Cortex of kidney (tissue), 1 donor: ENCODE data around the gene FCRLB.
"Not testable (repeated sequence)": the region's sequence is repeated elsewhere in the genome, so short reads cannot be mapped to it uniquely, and the experiment has no call there.

Source experiments
- DNase-seq: peaks from one replicate; lab custom pipeline; 2025; lab: John Stamatoyannopoulos, UW

FCRLB gene, protein sequence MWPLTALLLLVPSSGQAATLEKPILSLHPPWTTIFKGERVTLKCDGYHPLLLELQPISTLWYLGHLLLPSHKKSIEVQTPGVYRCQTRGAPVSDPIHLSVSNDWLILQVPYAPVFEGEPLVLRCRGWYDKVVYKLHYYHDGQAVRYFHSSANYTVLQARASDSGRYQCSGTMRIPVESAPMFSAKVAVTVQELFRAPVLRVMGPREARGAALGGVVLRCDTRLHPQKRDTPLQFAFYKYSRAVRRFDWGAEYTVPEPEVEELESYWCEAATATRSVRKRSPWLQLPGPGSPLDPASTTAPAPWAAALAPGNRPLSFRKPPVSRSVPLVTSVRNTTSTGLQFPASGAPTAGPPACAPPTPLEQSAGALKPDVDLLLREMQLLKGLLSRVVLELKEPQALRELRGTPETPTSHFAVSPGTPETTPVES

DNA sequence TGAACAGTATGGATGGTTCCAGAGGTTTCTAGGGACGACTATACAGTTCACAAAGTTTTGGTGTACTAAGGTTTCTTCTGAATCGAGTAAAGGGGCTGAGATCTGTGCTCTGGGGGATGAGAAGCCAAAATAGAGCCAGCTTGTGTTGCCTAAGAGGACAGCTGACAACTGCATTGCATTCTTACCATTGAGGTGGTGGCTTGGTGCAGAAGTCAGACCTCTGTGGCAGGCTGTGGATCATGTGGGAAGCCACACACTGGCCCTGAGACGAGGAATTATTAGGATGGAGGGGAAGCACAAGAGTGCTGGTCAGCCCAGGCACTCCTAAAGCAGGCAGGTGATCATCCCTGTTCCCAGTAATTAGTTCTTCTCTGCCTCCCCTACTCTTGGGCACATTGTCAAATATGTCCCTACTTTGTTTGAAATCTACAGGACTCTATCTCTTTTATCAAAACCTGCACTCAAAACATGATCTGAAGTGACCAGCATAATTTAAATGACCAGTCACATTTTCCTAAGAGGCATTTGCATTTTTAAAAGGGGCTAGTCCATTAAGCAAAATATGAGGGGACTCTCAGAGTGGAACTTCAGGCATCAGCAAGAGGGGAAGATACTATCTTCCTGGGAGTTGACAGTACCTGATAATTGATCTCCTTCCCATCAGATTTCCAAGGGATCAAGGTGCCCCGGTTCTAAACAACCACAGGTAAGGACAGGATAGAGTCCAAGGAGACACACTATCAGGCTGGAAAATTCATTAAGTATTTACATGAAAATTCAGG lies at the start of gene FCRLB:
Gene FCRLB, plus strand, starts transcription at position 589 of the 782 bp plus-strand sequence. CDS start 1,129 bp downstream, outside the sequence.
- DNase-seq = no peak

DNA sequence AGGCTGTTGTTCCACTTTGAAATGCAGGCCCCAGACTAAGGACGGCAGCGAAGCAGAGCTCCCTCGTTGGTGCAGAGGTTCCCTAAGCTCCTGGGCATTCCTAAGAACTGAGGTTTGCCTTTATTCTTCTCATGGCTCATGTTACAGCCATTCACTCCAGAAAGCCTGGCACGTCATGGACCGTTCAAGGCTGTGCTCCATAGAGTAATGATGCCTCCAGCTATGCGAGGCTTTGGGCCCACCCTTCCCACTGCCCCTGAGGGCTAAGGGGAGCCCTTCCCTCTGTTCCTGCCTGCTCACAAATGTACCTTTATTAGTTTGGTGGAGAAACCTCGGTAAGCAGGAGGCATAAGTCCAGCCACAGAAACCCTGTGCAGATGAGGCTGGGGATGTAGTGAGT lies 47.9 kb upstream of the FCRLB start:
- not testable (repeated sequence) for DNase-seq

DNA sequence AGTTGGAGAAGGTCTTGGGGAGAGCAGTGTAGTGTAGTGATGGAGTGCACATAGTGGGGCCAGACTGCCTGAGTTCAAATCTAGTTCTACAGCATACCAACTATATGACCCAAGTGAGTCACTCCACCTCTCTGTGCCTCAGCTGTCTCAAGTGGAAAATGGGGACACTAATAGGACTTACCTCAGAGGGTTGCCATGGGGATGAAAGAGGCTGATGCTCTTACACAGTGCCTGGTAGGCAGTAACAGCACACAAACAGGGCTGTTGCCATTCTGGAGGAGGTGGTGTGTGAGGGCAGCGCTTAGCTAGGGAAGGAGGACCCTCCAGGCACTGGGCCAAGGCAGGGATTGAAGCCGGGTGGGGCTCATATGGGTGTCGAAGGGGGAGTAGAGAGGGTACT lies 46.9 kb upstream of the FCRLB start:
- DNase-seq = not testable (repeated sequence)

GRCh38 chr1:161674908-161675307 lies 46.4 kb upstream of the FCRLB start:
- DNase-seq = not testable (repeated sequence)

DNA sequence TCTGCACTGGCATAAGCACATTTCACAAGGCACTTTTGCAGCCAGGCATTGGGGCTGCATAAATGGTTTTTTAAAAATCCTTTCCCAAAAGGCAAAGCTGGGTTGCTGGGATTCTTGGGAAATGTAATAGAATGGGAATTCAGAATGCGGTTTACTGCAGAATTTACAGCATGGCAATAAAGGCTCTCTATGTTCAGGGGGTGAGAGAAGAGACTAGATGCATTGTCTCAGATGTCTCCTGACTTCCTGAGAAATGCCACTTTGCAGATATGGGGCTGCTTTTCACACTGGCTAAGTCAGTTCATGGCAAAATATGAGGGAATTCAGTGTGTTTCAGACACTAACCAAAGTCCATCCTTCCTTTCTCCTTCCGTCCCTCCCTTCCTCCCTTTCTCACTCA lies 44.9 kb upstream of the FCRLB start:
- DNase-seq = no peak

DNA sequence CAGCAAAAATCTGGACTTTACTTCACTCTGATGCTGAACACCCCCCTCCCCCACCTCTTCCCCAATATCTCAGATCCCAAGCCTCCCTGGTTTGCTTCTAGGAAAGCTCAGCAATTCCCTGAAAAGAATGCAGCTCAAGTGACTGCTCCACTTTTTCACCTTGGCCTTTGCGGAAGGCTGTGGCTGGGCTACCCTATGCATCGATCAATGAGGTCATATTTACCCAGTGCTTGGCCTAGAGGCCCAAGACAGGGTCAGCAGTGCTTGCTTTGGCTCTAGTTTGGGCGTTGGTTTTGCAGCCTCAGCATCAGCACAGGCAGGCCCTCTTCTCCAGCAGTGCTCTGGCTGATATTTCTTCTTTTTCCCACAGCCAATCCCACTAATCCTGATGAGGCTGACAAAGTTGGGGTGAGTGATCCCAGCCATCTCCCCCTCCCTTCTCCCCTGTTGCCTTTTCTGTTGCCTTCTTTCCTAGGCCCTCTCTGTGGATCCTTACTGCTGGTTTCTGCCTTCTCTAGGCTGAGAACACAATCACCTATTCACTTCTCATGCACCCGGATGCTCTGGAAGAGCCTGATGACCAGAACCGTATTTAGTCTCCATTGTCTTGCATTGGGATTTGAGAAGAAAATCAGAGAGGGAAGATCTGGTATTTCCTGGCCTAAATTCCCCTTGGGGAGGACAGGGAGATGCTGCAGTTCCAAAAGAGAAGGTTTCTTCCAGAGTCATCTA lies 44.2 kb upstream of the FCRLB start:
- DNase-seq = no peak

DNA sequence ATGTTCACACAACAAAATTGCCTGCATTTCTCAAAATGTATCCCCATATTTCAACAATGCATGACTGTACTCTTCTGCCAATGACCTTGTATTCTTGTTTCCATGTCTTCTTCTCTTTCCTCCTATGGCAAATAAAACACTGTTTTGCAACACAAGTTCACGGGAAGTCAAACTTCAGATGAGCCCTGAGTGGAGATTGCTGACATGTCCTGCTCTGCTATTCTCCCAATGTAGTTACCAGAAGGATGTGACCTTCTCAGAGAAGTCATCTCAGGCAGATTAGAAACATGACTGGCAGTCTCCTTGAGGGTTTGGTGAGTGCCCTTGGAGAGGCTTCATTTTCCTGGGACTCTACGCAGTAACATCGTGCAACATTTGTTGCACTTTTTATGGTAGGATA lies 42.8 kb upstream of the FCRLB start:
- DNase-seq = no peak

- DNase-seq = no peak
Measured at GRCh38 chr1:161681879-161682278, 39.5 kb upstream of the FCRLB start.

DNA sequence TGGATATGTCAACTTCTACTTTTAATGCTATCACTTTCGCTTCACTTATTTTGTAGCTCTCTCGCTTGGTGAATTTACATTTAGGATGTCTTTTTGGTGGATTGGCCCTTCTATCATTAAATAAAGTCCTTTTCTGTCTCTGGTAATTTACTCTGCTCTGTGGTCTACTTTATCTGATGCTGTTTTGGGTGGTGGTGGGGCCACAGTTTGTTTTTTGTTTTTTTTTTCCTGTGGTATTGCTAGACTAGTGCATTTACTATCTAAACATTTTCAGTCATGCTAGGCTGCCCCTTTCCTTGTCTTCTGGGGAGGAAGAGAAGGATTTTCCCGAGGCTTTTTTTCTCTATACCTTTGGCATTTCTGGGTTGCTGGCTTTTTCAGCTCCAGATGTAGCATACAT lies 32.4 kb upstream of the FCRLB start:
- DNase-seq = no peak

DNA sequence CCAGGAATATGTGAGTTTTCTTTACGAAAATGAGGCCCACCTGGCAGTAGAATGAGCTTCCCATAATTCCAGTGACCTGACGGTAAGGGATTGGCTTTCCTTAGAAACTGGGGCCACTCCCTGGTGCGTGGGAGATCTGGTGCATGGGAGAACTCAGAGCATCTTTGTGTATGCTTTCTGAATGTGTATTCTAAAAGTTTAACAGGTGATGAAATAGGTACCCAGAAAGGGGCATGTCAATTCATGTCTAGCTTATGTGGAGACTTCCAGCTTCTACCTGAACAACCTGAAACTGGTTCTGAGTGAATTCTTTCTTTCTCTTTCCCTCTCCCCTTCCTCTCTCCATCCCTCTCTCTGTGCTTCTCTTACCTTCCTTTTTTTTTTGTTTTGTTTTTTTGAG lies 29.5 kb upstream of the FCRLB start:
- no peak for DNase-seq

GRCh38 chr1:161693020-161693712 lies 28.2 kb upstream of the FCRLB start:
- DNase-seq = not testable (repeated sequence)

DNA sequence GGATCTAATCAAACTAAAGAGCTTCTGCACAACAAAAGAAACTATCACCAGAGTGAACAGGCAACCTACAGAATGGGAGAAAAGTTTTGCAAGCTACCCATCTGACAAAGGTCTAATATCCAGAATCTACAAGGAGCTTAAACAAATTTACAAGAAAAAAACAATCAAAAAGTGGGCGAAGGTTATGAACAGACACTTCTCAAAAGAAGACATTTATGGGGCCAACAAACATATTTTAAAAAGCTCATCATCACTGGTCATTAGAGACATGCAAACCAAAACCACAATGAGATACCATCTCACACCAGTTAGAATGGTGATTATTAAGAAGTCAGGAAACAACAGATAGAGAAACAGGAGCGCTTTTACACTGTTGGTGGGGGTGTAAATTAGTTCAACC lies 23.0 kb upstream of the FCRLB start:
- DNase-seq = not testable (repeated sequence)

DNA sequence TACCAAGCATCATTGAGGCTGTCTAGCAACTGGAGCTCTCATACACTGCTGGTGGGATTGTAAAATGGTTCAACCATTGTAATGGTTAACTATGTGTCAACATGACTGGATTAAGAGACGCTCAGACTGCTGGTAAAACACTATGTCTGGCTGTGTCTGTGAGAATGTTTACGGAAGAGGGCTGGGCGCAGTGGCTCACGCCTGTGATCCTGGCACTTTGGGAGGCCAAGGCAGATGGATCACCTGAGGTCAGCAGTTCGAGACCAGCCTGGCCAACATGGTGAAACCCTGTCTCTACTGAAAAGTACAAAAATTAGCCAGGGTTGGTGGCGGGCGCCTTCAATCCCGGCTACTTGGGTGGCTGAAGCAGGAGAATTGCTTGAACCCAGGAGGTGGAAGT lies 19.1 kb upstream of the FCRLB start:
- DNase-seq = no peak

- no peak for DNase-seq
Measured at GRCh38 chr1:161705537-161705936, 15.8 kb upstream of the FCRLB start.

- DNase-seq = no peak
Measured at GRCh38 chr1:161706113-161706481, 15.2 kb upstream of the FCRLB start.

DNA sequence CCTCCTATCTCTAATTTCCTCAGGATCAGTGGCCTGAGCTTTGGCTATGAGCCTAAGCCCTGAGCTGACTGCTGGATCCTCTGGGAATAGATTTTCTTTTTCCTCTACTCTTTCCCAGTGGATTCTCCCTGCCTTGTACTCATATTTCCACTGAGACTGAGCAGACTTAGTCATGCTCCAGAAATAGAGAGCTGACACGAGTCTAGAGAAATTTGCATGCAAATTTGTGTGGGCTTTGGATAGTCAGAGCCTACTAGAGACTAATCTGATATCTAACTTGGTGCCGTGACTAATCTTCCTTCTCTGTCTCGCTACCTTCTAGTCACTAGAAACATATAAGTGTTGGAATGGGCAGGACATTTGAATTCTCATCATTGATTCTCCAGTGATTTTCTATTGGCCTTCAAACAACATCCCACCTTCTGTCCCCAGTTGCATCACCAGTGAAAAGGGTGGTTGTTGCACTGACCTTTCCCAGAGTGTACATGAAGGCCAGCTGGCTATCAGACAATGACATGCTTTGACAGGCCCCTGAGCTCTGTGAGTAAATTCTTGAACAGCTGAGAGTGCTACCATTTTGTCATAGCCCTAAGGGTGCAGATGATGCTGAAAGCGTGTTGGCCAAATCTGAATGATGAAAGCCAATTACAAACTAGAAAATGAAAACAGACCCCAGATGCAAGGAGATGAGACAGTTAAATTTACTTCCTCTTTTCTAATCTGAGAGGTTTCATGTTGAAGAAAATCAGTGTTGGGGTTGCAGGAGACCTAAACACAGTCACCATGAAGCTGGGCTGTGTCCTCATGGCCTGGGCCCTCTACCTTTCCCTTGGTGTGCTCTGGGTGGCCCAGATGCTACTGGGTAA lies 14.6 kb upstream of the FCRLB start, which contains the start of gene FCRLA:
Gene FCRLA, plus strand, starts transcription at position 748 of the 866 bp plus-strand sequence. Its CDS starts 36 bp downstream, at position 784.
- DNase-seq = no peak

GRCh38 chr1:161707503-161707902 lies 13.8 kb upstream of the FCRLB start:
- no peak for DNase-seq

DNA sequence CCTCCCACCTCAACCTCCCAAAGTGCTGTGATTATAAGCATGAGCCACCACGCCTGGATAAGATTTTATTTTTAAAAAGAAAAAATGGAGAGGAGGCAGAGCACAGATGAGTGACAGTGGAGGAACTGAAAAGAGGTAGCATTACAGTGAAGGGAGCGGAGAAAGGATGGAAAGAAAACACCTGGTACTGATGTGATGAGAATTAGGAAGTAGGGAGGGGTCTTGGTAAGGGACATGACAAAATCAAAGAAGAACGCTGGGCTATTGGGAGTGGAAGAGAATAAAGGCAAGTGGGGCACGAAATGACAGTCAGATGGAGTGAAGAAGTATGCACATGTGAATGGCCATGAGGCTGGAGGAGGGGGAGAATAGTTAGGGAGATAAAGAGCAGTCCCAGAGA lies 12.0 kb upstream of the FCRLB start:
- DNase-seq = no peak

DNA sequence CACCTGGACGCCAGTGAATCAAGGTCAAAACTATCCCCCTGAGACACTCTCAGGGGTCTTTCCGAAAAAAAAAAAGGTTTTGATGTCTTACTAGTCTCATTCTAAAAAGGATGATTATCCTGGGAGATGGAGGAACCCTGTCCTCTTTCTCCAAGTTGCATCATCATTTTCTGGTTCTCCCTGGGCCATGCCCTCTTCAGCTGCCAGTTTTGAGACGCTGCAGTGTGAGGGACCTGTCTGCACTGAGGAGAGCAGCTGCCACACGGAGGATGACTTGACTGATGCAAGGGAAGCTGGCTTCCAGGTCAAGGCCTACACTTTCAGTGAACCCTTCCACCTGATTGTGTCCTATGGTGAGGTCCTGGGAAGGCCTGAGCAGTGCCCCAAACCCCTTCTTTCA lies 10.8 kb upstream of the FCRLB start:
- DNase-seq = no peak

- DNase-seq = no peak
Measured at GRCh38 chr1:161718559-161719324, 2.6 kb upstream of the FCRLB start.
